Mesodermal cell (in vitro differentiated cells): Measurements from ENCODE around the gene DHRSX.
"Not testable (repeated sequence)": the region's sequence is repeated elsewhere in the genome, so short reads cannot be mapped to it uniquely, and the experiment has no call there.

Experiments
- H3K27ac ChIP-seq: 2 replicates; pipeline ENCODE4 v1.7.0; 2013; ENCODE audit warnings: mild to moderate bottlenecking, low read depth, low read length, moderate library complexity; ENCODE audit not compliant: severe bottlenecking
- H3K36me3 ChIP-seq: 2 replicates; pipeline ENCODE4 v1.7.1; 2013; ENCODE audit warnings: mild to moderate bottlenecking, low read length, moderate library complexity; ENCODE audit not compliant: control insufficient read depth, insufficient read depth
- H3K4me1 ChIP-seq: one replicate; pipeline ENCODE4 v1.7.1; 2013; ENCODE audit warnings: mild to moderate bottlenecking, low read length; ENCODE audit not compliant: insufficient read depth, control insufficient read depth, poor library complexity, severe bottlenecking
- H3K4me3 ChIP-seq: 2 replicates; pipeline ENCODE4 v1.7.0; 2013; ENCODE audit warnings: low read length, control low read depth, mild to moderate bottlenecking; ENCODE audit not compliant: insufficient read depth, poor library complexity, severe bottlenecking; ENCODE audit errors: extremely low read depth
- H3K9me3 ChIP-seq: 2 replicates; pipeline ENCODE4 v1.7.1; 2013; ENCODE audit warnings: mild to moderate bottlenecking, low read length, moderate library complexity; ENCODE audit not compliant: control insufficient read depth
- WGBS, 2 experiments: methylation state at CpG; one replicate each; pipeline ENCODE4 v1.1.5; 2013; ENCODE audit warnings: missing lambda C conversion rate in 2 of 2; ENCODE audit not compliant: insufficient coverage in 2 of 2; 5-methylcytosine and 5-hydroxymethylcytosine counted together

DHRSX gene

DNA sequence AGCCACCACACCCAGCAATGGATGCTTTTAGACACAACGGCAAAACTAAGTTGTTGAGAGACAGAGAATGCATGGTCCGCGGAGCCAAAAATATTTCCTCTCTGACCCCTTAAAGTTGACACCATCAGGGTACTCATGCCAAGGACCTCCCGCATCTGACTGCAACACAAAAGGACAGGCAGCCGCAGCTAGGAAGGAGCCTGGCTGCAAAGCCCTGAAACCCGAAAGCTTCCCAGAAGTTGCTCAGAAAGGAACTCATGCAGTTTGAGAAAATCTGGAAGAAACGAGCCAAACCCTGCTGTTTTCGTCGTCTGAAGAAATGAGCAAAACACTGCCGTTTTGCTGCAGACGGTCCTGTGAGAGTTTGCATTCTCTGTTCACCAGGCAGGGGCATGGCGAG lies 16.5 kb downstream of the DHRSX start:
- H3K36me3 ChIP-seq, result peaks cover 43% of the 10 kb centered on the region
- no peak overlapping the region for H3K4me3 ChIP-seq
- H3K4me1 ChIP-seq, result peaks cover 3% of the 10 kb centered on the region
- H3K27ac ChIP-seq, result no peak overlapping the region
- WGBS, 2 experiments, result 89 to 91% methylated on average over 12 of the region's 12 CpGs
- H3K9me3 ChIP-seq, result no peaks in the 10 kb centered on the region

- no peaks in the 10 kb centered on the region for H3K9me3 ChIP-seq
- no peak overlapping the region for H3K4me3 ChIP-seq
- peaks cover 3% of the 10 kb centered on the region for H3K4me1 ChIP-seq
- no peak overlapping the region for H3K27ac ChIP-seq
- 98 to 100% methylated on average over 8 to 11 of the region's 16 CpGs for WGBS, 2 experiments
- H3K36me3 ChIP-seq, result peaks cover 36% of the 10 kb centered on the region
Observed at GRCh38 chrX:2483398-2484060, 17.2 kb downstream of the DHRSX start.

DNA sequence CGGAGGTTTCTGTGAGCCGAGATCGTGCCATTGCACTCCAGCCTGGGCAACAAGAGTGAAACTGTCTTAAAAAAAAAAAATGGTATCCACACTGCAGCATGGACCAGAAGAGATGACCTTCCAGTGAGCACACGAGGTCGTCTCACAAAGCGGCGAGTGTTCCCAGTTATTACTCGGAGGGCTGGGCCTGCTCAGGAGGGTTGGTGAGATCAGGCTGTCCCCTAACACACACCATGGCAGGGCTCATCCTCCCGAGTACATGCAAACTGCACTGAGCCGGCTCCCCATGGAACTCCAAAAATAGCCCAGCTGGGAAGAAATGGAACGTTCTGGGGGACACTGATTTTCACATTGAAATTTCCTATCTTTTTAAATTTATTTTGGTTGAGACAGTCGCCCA lies 19.2 kb downstream of the DHRSX start:
- H3K4me1 ChIP-seq, H3K27ac ChIP-seq, H3K4me3 ChIP-seq, H3K9me3 ChIP-seq: not testable (repeated sequence)
- 91 to 99% methylated on average over 6 to 7 of the region's 12 CpGs for WGBS, 2 experiments
- H3K36me3 ChIP-seq, result peaks cover 17% of the 10 kb centered on the region

- H3K4me3 ChIP-seq, result not testable (repeated sequence)
- 94 to 98% methylated on average over 5 of the region's 5 CpGs for WGBS, 2 experiments
Observed at GRCh38 chrX:2479982-2480381, 20.8 kb downstream of the DHRSX start.

DNA sequence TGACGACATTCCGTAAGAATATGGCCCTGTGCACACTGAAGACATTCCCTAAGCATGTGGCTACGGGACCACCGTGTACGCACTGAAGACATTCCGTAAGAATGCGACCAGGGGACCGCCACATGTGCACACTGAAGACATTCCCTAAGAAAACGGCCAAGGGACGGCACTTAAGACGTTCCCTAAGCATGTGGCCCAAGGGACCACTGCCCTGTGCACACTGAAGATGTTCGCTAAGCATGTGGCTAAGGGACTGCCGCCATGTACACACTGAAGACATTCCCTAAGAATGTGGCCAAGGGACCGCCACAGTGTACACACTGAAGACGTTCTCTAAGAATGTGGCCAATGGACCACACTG lies 21.4 kb downstream of the DHRSX start:
- Histone ChIP-seq H3K4me1 (no peaks in the 10 kb centered on the region), H3K9me3 (no peaks in the 10 kb centered on the region), H3K27ac (no peak overlapping the region), H3K4me3 (no peak overlapping the region), H3K36me3 (peaks cover 2% of the 10 kb centered on the region)
- 92 to 97% methylated on average over 15 of the region's 15 CpGs for WGBS, 2 experiments

More at GRCh38 chrX:2479982-2480381, 20.8 kb downstream of the DHRSX start:
- not testable (repeated sequence) for H3K27ac ChIP-seq, H3K36me3 ChIP-seq, H3K9me3 ChIP-seq, H3K4me1 ChIP-seq

DNA sequence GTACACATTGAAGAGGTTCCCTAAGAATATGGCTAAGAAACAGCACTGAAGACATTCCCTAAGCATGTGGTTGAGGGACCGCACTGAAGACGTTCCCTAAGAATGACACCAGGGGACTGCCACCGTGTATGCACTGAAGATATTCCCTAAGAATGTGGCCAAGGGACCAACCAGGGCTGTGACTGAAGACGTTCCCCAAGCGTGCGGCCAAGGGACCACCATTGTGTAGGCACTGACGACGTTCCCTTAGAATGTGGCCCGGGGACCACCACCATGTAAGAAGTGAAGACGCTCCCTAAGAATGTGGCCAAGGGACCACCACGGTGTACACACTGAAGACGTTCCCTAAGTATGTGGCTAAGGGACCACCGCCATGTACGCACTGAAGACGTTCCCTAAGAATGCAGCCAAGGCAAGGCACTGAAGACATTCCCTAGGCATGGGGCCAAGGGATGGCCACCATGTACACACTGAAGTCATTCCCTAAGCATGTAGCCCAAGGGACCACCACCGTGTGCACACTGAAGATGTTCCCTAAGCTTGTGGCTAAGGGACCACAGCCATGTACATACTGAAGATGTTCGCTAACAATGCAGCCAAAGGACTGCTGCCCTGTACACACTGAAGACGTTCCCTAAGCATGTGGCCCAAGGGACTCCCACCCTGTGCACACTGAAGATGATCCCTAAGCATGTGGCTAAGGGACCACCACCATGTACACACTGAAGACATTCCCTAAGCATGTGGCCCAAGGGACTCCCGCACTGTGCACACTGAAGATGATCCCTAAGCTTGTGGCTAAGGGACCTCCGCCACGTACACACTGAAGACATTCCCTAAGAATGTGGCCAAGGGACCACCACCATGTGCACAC lies 22.0 kb downstream of the DHRSX start:
- WGBS, 2 experiments, result 94 to 96% methylated on average over 21 of the region's 21 CpGs
- Histone ChIP-seq H3K36me3 (no peaks in the 10 kb centered on the region), H3K4me1 (no peaks in the 10 kb centered on the region), H3K27ac (no peak overlapping the region), H3K9me3 (no peaks in the 10 kb centered on the region), H3K4me3 (no peak overlapping the region)

DNA sequence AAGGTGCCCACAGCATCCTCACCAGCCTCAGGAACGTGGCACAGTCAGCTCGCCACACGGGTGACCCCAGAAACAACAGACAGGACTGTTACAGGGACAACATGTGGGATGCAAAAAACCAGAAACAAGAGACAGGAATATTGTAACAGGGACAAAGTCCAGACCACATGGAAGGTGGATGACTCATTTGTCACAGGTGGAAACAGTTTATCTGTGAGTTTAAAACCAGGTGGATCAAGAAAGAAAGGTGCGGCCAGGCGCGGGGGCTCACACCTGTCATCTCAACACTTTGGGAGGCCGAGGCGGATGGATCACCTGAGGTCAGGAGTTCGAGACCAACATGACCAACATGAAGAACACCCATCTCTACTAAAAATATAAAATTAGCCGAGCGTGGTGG lies 23.5 kb downstream of the DHRSX start:
- H3K4me3 ChIP-seq, H3K27ac ChIP-seq, H3K36me3 ChIP-seq, H3K9me3 ChIP-seq, H3K4me1 ChIP-seq: not testable (repeated sequence)
- 88 to 95% methylated on average over 5 to 8 of the region's 11 CpGs for WGBS, 2 experiments

DNA sequence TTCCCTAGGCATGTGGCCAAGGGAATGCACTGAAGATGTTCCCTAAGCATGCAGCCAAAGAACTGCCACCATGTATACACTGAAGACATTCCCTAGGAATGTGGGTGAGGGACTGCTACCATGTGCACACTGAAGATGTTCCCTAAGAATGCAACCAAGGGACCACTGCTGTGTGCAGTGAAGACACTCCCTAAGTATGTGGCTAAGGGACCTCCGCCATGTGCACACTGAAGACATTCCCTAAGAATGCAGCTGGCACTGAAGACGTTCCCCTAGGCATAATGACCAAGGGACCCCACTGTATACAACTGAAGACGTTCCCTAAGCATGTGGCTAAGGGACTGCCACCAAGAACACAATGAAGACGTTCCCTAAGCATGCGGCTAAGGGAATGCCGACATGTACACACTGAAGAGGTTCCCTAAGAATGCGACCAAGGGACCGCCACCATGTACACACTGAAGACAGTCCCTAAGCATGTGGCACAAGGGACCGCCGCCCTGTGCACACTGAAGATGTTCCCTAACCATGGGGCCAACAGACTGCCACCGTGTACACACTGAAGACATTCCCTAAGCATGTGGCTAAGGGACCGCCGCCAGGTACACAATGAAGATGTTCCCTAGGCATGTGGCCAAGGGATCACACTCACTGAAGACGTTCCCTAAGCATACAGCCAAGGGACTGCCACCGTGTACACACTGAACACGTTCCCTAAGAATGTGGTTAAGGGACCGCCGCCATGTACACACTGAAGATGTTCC lies 25.6 kb downstream of the DHRSX start:
- Histone ChIP-seq H3K36me3 (no peaks in the 10 kb centered on the region), H3K4me1 (no peaks in the 10 kb centered on the region), H3K4me3 (no peak overlapping the region), H3K27ac (no peak overlapping the region), H3K9me3 (no peaks in the 10 kb centered on the region)
- 88 to 90% methylated on average over 18 of the region's 18 CpGs for WGBS, 2 experiments

DNA sequence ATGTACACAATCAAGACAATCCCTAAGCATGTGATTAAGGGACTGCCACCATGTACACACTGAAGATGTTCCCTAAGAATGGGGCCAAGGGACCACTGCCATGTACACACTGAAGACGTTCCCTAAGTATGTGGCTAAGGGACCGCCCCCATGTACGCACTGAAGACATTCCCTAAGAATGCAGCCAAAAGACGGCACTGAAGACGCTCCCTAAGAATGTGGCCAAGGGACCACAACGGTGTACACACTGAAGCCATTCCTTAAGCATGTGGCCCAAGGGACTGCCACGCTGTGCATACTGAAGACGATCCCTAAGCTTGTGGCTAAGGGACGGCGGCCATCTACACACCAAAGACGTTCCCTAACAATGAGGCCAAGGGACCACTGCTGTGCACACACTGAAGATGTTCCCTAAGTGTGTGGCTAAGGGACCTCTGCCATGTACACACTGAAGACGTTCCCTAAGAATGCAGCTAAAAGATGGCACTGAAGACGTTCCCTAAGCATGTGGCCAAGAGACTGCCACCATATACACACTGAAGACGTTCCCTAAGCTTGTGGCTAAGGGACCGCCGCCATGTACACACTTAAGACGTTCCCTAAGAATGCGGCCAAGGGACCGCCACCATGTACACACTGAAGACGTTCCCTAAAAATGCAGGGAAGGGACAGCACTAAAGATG lies 26.4 kb downstream of the DHRSX start:
- Histone ChIP-seq H3K4me3 (no peak overlapping the region), H3K9me3 (no peaks in the 10 kb centered on the region), H3K36me3 (no peaks in the 10 kb centered on the region), H3K27ac (no peak overlapping the region), H3K4me1 (no peaks in the 10 kb centered on the region)
- WGBS, 2 experiments, result 90 to 91% methylated on average over 20 of the region's 20 CpGs

- not testable (repeated sequence) for H3K36me3 ChIP-seq, H3K9me3 ChIP-seq, H3K27ac ChIP-seq, H3K4me1 ChIP-seq, H3K4me3 ChIP-seq
- WGBS, 2 experiments, result 91 to 96% methylated on average over 14 of the region's 15 CpGs
Observed at GRCh38 chrX:2473064-2473463, 27.7 kb downstream of the DHRSX start.
